Ureter (tissue), 1 donor: ENCODE data around the gene CDC5L. TPM values are rescaled to one million over a fixed set of nuclear protein-coding genes. Genes with fewer than 3 reads are reported as not detected.

ENCODE experiments used
- DNase-seq: peaks from one replicate; pipeline ENCODE4 v3.0.0-alpha.2; 2020; ENCODE audit warnings: low spot score
- total RNA-seq: library from RNA; stranded (reverse); gene quantifications from one replicate; pipeline ENCODE4 v1.2.4, GENCODE V29; 2023
- donor health status: DM: yes; HTN: yes; CAD: no.

Gene CDC5L
- total RNA-seq, 1 donor from 2014 or later = 22.1 TPM

DNA sequence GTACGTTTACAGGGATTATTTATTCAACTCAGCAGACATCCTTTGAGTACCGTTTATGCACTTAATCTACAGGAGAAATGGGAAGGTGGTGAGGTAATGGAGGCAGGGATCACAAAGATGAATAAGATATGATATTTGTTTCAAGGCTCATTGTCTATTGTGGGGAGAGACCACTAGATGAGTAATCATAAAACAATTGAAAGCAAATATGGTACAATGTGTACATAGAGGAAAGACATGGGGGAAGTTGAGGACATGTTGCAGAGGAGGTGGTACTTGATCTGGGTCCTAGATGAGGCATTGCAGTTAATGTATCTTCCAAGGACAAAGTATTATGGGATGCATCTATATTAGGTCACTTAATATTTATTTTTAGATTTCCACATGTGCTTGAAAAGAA is 13.7 kb upstream of the CDC5L start:
- DNase-seq = no peak

DNA sequence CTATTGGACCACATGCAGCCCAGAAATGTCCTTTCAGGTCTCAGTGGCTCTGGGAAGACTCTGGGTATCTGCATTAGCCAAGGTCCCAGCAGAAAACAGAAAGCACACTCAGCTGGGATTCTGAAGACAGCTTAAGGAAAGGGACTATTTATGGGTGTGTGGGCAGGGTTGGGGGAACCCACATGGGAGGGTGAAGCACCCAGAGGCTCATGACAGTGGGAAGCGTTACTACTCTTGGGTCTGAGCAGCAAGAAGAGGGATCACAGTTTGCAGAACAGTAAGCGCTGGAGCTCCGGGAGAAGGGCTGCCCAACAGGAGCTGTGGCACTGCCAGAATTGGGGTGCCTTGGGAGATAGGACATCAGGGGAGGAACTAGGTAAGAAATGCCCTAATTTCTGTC is 12.4 kb upstream of the CDC5L start:
- no peak for DNase-seq

DNA sequence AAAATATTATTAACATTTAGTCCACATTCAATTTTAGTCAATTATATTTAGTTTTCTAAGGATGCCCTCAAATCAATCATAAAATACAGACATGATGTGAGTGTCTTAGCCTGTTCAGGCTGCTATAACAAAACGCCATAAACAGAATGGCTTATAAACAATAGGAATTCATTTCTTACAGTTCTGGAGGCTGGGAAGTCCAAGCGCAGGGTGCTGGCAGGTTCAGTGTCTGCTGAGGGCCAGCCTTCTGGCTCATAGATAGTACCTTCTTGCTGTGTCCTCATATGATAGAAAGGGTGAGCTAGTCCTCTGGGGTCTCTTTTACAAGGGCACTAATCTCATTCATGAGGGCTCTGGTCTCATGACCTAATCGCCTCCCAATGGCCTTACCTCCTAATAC is 10.0 kb upstream of the CDC5L start:
- no peak for DNase-seq

DNA sequence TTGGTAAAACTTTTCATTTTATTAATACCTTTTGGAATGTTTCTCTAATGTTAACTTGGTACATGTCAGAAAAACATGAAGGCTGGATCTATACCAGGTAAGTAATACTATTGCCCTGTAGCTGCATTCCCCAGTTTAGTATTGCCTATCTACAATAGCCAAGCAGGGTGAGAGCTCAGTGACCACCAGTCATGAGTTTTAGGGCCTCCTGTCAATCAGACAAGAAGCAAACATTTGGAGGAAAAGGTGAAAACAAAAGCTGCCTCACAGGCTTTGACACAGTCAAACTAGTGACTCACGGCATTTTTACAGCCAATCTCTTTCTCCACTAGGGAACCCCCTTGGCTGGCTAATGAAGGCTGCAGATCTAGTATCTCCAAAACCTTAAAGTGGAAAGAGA is 9.5 kb upstream of the CDC5L start:
- no peak for DNase-seq

DNA sequence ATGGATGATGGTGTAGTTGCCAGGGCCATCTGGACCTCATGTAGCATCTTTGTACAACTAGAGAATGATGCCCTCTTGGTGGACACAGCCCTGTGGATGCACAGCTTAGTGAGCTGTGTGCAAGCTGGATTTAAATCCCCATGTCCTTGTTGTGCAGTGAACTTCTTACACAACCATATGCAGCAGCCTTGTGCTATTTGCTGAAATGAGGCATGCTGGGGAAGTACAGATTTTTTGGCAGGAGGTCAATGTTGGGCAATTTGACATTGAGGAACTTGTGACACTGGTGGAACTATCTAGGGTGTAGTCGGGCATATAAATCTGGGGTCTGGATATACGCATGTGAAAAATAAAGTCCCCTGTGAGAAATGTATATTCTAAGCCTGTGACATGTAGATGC is 5.8 kb upstream of the CDC5L start:
- DNase-seq = no peak

DNA sequence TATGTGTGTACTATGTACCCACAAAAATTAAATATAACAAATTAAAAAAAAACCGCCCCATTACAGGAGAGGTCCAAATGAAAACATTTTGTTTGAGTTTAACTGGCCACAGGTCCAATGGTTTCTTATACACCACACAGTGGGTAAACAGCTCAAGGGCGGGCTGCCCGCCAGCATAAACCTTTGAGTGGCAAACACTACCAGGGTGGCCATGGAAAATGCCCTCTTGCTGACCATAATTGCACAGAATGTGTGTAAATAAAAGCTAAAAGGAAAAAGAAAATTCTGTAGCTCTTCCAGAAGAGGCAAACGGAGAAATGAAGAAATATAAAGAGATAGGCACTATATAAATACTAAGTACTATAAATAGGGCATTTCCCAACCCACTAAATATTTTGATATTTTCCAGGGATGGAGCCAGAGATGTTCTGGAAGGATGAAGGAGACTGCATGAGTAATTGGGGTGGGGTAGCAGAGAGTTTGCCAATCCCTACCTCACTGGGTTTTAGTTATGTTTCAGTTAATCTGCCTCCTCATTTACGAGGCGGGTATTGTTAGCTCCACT is 1.1 kb upstream of the CDC5L start:
- no peak for DNase-seq

DNA sequence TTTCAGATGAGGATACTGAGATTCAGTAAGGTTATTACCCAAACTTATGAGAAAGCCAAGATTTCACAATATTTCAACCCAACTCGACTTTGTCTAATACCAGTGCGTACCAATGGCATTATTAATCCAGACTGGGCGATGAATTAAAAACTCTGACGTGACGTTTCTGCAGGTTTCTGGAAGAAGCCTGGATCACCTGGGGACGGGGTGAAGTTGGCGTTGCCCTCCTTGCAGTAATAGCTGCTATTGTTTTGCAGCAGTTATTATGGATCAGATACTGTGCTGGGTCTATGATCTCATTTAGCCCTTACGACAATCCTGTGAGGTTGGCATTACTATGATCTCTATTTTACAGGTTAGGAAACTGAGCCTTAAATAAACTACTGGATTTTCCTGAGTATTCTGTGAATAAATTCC is 569 bp upstream of the CDC5L start:
- DNase-seq = no peak

DNA sequence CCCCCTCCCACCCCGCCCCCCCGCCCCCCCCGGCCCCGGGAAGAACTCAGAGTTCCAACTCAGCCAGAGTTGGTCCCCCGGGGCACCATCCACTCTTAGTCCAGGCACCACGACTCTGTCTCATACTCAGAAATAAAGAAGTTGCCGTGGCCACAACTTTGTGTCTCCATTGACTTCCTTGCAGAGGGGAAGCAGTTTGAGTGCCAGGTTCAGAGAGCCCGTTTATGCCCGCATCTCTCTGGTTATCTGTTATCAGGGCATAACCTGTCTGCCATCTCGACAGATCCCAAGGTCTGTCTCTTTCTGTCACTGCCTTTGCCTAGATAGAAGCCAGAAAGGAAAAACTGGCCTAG is 605 bp downstream of the CDC5L start:
- no peak for DNase-seq

DNA sequence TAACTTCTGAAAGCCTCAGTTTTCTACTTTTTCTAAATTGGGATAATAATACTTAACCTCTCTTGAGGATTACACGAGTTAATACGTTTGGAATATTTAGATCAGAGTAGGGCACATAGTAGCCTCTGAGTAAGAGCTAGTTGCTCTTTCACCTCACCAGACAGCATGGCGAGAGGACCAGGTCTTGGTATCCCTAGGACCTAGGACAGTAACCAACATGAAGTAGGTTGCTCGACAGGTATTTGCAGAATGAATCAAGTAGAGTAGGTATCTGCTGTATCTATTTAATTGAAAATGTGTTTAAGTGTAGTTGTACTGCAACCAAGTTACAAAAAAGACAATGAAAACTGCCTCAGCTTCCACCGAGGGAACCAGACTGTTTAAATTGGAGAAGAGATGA is 1.4 kb downstream of the CDC5L start:
- no peak for DNase-seq

DNA sequence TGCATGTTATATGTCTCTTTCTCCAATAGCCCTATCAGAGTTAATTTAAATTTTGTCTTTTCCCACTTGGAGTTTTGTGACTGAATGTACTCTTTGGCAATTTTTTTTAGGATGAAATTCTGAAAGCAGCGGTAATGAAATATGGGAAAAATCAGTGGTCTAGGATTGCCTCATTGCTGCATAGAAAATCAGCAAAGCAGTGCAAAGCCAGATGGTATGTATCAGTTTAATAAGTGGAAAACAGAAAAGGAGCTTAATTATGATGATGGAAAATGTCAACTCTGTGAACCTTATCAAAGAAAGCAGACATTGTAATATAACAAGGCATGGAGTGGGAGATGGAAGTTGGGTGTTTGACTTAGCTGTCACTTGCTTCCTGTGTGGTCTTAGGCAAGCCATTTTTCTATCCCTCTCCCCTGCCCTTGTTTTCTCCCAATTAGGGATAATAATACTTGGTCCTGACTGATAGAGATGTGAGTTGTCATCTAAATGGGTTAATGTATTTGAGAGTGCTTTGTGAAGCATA is 2.7 kb downstream of the CDC5L start:
- DNase-seq = no peak

DNA sequence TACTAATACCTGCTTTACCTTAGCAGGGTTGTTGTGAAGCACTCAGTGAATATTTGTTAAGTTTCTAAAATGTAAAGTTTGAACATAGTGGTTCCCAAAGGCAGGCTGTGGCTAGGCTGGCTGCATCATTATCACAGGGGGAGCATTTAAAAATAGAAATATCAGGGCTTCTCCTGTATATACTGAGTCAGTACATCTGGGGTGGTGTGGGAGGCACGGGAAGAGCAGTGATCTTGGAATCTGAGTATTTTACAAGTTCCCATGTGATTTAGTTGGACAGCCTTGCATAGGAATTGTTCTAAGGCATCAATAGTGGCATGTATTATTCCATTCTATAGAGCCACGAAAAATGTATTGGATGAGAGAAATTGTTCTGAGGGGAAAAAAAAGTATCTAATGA is 8.0 kb downstream of the CDC5L start:
- no peak for DNase-seq

DNA sequence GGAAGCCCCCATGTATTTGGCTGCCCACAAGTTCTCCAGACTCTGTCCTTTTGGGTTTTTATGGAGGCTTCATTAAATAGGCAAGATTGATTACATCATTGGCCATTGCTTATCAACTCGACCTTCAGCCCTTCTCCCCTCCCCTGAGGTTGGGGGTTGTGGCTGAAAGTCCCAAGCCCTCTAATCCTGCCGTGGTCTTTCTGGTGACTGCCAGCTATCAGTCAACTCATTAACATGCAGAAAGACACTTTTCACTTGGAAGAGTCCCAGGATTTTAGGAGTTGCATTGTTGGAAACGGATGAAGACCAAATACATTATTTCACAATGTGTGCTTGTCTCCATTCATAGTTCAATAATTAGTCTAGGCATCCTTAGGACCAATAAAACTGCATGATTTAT is 9.5 kb downstream of the CDC5L start:
- DNase-seq = no peak

DNA sequence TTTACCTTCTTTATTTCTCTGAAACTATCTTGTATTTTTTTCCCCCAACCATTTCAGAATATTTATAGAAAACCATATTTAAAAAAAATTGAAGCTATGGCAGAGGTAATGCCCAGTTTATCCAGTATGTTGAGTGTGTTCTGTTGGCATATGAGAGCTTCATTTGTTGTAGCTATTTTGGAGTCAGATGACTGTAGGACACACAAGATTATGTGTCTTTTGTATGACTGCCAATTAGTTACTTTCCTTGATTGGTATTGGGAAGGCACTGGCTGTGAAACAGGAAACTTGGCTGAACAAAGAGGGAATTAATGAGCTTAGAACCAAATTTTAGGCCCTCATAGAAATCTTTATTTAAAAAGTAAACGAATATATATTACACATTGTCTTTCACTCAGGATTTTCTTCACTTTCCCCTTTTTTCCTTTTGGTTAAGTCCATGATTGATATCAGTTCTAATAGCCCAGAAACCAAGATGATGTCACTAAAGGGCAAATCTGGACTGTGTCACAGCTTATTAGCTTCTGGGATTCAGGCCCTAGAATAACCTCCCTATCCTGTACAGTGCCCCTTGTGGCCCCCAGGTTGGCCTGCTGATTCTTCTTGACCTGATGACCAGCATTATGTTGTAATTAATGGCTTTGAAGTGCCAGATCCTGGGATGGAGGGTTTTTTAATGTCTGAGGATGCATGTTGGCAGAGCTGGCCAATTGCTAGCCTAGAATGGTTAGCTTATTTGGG is 10.1 kb downstream of the CDC5L start:
- no peak for DNase-seq

DNA sequence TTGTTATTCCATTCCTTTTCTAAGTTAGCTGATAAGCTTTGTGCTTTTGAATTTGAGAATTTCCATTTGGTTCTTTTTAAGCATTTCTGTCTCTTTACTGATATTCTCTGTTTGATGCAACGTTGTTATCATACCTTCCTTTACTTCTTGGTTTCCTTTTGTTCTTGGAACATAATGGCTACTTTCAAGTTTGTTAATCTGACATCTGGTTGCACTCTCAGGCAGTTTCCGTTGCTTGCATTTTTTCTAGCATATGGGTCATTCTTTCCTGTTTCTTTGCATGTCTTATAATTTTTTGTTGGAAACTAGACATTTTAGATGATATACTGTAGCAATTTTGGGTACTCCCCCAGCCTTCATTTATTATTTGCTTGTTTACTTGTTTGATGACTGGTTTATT is 12.5 kb downstream of the CDC5L start:
- no peak for DNase-seq

DNA sequence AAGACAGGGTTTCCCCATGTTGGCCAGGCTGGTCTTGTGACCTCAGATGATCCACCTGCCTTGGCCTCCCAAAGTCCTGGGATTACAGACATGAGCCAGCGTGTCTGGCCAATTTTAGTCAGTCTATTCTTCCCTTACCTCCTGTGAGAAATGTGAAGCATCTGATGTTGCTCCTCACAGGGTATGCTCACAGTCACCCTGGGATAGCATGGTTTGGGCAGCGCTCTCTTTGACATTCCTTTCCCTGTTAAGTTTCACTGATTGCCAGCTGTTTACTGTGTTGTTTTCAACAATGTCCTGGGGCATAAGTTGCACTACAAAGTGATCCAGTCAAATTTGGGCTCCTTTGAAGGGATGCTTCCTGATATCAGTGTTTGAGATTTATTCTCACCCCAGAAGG is 13.1 kb downstream of the CDC5L start:
- no peak for DNase-seq

DNA sequence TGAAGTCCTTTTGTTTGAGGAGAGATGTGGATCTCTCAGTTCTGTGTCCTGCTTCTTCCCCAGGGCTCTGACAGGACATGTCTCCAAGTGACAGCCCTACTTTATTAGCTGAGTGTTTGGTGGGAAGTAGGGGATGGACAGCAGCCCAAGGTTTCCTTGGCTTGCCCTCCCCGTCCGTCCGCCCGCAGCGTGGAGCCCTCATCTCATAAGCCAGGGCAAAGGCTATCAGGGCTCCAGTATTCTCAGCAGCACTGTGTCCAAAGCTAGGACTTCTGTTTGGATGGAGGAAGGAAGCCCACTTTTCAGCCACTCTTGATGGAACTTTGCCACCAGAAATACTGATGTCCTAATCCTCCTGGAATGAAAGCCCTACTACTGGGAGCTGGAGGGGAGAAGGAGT is 13.6 kb downstream of the CDC5L start:
- no peak for DNase-seq

DNA sequence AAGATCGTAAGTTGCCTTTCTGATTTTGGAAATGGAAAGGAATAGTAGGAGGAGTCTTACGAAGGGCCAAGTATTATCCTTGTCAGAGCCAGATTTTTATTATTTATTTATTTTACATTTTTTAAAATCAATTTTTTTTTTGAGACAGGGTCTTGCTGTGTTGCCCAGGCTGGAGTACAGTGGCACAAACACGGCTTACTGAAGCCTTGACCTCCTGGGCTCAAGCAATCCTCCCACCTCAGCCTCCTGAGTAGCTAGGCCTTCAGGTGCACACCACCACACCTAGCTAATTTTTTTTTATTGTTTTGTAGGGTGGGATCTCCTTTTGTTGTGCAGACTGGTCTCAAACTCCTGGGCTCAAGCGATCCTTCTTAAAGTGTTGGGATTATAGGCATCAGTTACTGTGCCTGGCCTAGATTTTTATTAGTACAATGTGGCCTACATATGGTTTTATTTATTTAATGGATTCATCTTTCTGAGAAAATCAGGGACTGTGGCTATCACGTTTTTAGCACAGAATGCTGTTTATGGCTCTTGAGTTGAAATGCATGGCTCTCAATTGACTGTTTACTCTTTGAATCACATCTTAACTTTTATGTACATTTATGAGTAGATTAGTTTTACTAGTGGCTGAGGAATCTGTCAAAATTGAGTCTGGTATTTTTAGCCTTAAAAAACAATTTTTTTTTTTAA is 16.7 kb downstream of the CDC5L start:
- DNase-seq = no peak

DNA sequence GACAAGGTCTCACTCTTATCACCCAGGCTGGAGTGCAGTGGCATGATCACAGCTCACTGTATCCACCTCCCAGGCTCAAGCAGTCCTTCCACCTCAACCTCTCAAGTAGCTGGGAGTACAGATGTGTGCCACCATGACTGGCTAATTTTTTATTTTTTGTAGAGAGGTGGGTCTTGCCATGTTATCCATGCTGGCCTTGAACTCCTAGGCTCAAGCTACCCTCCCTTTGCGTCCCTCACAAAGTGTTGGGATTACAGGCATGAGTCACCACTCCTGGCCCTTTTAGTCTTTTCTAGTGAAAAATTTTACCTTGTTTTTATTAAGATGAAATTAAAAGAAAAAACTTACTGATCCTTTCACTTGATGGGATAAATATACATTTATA is 17.2 kb downstream of the CDC5L start:
- no peak for DNase-seq

DNA sequence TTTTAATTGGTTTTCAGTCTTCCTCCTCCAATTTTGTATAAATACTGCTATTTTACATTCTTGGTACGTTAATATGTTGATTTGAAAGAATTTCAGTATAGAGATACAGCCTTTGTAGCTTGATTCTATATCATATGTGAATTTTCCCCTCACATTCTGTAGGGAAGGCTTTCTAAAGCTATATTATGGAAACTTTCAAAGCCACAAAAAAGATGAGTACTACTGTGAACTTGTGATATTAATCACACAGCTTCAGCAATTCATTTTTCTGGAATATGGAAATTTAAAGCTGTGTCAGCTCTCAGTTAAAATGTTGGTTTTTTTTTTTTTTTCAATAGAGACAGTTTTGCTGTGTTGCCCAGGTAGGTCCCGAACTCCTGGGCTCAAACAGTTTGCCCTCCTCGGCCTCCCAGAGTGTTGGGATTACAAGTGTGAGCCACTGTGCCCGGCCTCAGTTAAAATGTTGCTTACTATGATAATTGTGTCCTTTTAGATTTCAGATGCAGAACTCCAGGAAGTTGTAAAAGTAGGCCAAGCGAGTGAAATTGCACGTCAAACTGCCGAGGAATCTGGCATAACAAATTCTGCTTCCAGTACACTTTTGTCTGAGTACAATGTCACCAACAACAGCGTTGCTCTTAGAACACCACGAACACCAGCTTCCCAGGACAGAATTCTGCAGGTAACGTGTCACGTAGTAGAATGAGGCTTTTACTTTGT is 20.6 kb downstream of the CDC5L start:
- no peak for DNase-seq

DNA sequence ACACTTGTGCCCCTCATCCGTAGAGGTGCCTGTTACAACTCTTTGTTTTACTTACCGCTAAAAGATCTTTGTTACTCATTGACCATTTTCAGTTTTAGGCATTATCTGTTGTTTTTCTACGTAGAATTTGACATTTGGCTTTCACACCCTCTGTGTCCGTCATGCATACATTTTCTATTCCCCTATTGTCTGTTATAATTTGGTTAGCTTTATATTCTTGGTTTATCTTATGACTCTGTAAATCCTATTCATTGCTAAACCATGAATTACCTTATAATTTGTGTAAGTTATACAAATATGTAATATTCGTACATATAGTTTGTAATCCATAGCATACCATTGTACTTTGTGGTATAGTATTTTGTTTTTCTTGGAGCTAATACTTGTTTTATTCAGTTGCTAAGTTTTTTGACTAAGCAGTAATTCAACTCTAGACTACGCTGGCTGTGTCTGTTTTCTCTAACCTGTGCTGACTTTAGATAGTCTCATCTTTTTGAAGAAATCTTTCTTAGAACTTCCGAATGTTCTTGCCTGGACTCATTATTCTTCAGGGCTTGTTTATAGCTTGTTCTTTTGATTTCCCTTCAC is 21.8 kb downstream of the CDC5L start:
- DNase-seq = no peak

DNA sequence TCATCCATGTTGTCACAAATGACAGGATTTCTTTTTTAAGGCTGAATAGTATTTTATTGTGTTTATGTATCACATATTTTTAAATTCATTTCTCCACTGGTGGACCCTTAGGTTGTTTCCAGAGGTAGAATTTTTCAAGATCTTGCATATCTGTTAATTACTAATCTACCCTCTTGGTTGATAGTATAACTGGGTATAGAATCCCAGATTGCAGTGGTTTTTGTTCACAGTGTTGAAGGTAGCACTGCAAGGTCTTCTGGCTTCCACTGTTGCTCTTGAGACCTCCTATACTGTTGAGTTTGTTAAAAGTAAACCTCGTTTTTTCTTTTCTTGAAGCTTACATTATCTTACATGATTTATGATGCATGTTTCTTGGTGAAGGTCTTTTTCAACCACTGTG is 22.9 kb downstream of the CDC5L start:
- DNase-seq = no peak

DNA sequence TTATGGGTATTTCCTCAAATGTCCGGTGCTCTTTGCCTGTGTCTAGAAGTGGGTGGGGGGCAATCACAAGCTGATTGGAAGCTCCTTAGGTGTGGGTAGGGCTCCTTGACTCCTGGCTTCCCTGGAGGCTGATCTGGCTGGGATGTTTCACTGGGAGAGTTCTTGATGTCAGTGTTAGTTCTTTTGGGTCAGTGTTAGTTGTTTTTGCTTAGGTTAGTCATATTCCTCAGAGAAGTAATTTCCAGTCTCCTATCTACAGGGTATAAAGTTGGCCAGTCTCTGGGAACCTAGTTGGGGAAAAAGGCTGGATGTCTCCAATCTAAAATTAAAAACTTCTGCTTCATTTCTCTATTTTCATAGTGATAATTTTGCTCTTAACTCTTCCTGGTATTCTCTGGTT is 23.6 kb downstream of the CDC5L start:
- DNase-seq = no peak
